GM23338 (cell line): ENCODE data around the gene KCNK17.

Experiments used
- CTCF ChIP-seq, 2 experiments: fragments of 200-600 bp in 1 of 2; sonication (generic) in 1 of 2; conservative IDR thresholded peaks; 2 replicates each; pipeline versions ENCODE4 v1.5.1 to v1.6.1; 2016 to 2017; ENCODE audit warnings: antibody characterized with exemption in 2 of 2, low read depth in 2 of 2, mild to moderate bottlenecking in 2 of 2, moderate library complexity in 1 of 2
- EZH2 ChIP-seq: fragments of 200-600 bp; sonication (generic); IDR thresholded peaks from one replicate; pipeline ENCODE4 v1.8.0; 2017; ENCODE audit warnings: antibody characterized with exemption, mild to moderate bottlenecking, low read depth; ENCODE audit not compliant: unreplicated experiment
- EZH2phosphoT487 ChIP-seq: fragments of 200-600 bp; sonication (generic); IDR thresholded peaks from one replicate; pipeline ENCODE4 v1.8.1; 2018; ENCODE audit warnings: antibody characterized with exemption; ENCODE audit not compliant: unreplicated experiment
- POLR2AphosphoS5 ChIP-seq: IDR thresholded peaks from 2 replicates; pipeline ENCODE4 v1.6.1; 2016; ENCODE audit warnings: antibody characterized with exemption, low read depth
- REST ChIP-seq: IDR thresholded peaks from one replicate; pipeline ENCODE4 v1.6.1; 2018; ENCODE audit warnings: antibody characterized with exemption; ENCODE audit not compliant: unreplicated experiment

- TF ChIP-seq CTCF (conservative IDR thresholded peaks at IDR 0.05; ENCODE audit: low read depth in 2 of 2): peak in 1 of 2 experiments; percentile 34; a peak in 2 of 4 replicates
- TF ChIP-seq REST: no peak
- no peak for TF ChIP-seq POLR2AphosphoS5
- TF ChIP-seq EZH2phosphoT487: no peak
- TF ChIP-seq EZH2: peak; percentile 45
Observed at GRCh38 chr6:39313526-39314272, 520 bp downstream of the KCNK17 start.
